ENCODE results near the gene CIROP.

The CIROP gene

GRCh38 chr14:23129759-23130316 lies 25.0 kb upstream of the CIROP start:
- DNase-seq = peak; percentile 21

GRCh38 chr14:23128969-23129758 lies 24.4 kb upstream of the CIROP start:
- no peak for DNase-seq

- DNase-seq = peak; percentile 28
Measured at GRCh38 chr14:23127861-23128260, 23.1 kb upstream of the CIROP start.

- no peak for DNase-seq
Measured at GRCh38 chr14:23126548-23127278, 21.9 kb upstream of the CIROP start.

GRCh38 chr14:23125933-23126524 lies 21.2 kb upstream of the CIROP start:
- peak; percentile 49 for DNase-seq

- DNase-seq = no peak
Measured at GRCh38 chr14:23125011-23125410, 20.2 kb upstream of the CIROP start.

GRCh38 chr14:23124337-23124954 lies 19.7 kb upstream of the CIROP start:
- DNase-seq = no peak

- DNase-seq = peak; percentile 56
Measured at GRCh38 chr14:23123419-23123818, 18.6 kb upstream of the CIROP start.

GRCh38 chr14:23122086-23122485 lies 17.3 kb upstream of the CIROP start:
- DNase-seq = peak; percentile 34

- peak; percentile 77 for DNase-seq
Measured at GRCh38 chr14:23121361-23121771, 16.6 kb upstream of the CIROP start.

- DNase-seq = peak; percentile 95
Measured at GRCh38 chr14:23120541-23121251, 15.9 kb upstream of the CIROP start.

- peak; percentile 59 for DNase-seq
Measured at GRCh38 chr14:23119363-23120327, 14.9 kb upstream of the CIROP start.

- DNase-seq = peak; percentile 48
Measured at GRCh38 chr14:23118506-23119362, 13.9 kb upstream of the CIROP start, which contains the start of gene CEBPE. Gene CEBPE (minus strand): TSS chr14:23119255. CDS start chr14:23119091, 164 bp downstream.

GRCh38 chr14:23117371-23118020 lies 12.7 kb upstream of the CIROP start:
- DNase-seq = peak; percentile 50

- no peak for DNase-seq
Measured at GRCh38 chr14:23115918-23116317, 11.1 kb upstream of the CIROP start.

GRCh38 chr14:23115039-23115731 lies 10.4 kb upstream of the CIROP start:
- DNase-seq = no peak

GRCh38 chr14:23114669-23115038 lies 9.9 kb upstream of the CIROP start:
- DNase-seq = no peak

GRCh38 chr14:23114120-23114458 lies 9.3 kb upstream of the CIROP start:
- no peak for DNase-seq
